Cardiac muscle cell (in vitro differentiated cells and primary cell): ENCODE data around the gene NUDT2. TPM values are rescaled to one million over a fixed set of nuclear protein-coding genes. Genes with fewer than 3 reads are reported as not detected.
"Not testable (repeated sequence)": the region's sequence is repeated elsewhere in the genome, so short reads cannot be mapped to it uniquely, and the experiment has no call there.

Experiments
- DNase-seq, 2 donors: peaks; one replicate each; pipeline versions ENCODE4 v3.0.0 to v3.0.0-alpha.2; 2010 to 2017; ENCODE audit warnings: low read depth in 1 of 2, low spot score in 1 of 2
- H3K27ac ChIP-seq: fragments of 200-600 bp; sonication (generic); 2 replicates; pipeline ENCODE4 v1.5.1; 2016
- H3K27me3 ChIP-seq: fragments of 200-600 bp; sonication (generic); 2 replicates; pipeline ENCODE4 v1.6.0; 2016; ENCODE audit warnings: control low read depth
- H3K36me3 ChIP-seq: fragments of 200-600 bp; sonication (generic); 2 replicates; pipeline ENCODE4 v1.5.1; 2016; ENCODE audit warnings: control low read depth
- H3K4me1 ChIP-seq: fragments of 200-600 bp; sonication (generic); 2 replicates; pipeline ENCODE4 v1.8.1; 2017; ENCODE audit warnings: low read depth, mild to moderate bottlenecking, mixed run types
- H3K4me3 ChIP-seq: fragments of 200-600 bp; sonication (generic); 2 replicates; pipeline ENCODE4 v1.5.1; 2016; ENCODE audit warnings: mild to moderate bottlenecking
- H3K9me3 ChIP-seq: fragments of 200-600 bp; sonication (generic); 2 replicates; pipeline ENCODE4 v1.5.1; 2017; ENCODE audit warnings: low read depth, mild to moderate bottlenecking, control low read depth
- CTCF ChIP-seq: IDR thresholded peaks from 2 replicates; pipeline ENCODE4 v1.5.1; 2012; ENCODE audit warnings: low read depth, mild to moderate bottlenecking, low read length
- polyA plus RNA-seq: library from polyadenylated mRNA; unstranded; fragments of >200 nt; fragmentation: Nextera tagmentation; extraction: Ambion mirVana; gene quantifications from 2 replicates; pipeline ENCODE4 v1.2.1, GENCODE V29; 2016
- total RNA-seq: library from RNA; depleted of rRNA; stranded (reverse); fragments of >200 nt; gene quantifications from 2 replicates; pipeline ENCODE4 v1.2.3, GENCODE V29; 2016

NUDT2 gene
- total and polyA plus RNA-seq, 2 experiments from 2014 or later, result 32.1 to 35.5 TPM

GRCh38 chr9:34292552-34292951, 36.8 kb upstream of the NUDT2 start:
- Histone ChIP-seq H3K4me1 (no peaks in the 10 kb centered on the region), H3K36me3 (no peaks in the 10 kb centered on the region), H3K27me3 (no peaks in the 10 kb centered on the region), H3K9me3 (no peaks in the 10 kb centered on the region), H3K27ac (no peak overlapping the region), H3K4me3 (no peak overlapping the region)
- no peak for TF ChIP-seq CTCF
- DNase-seq, result no peak

GRCh38 chr9:34301064-34301463, 28.3 kb upstream of the NUDT2 start:
- not testable (repeated sequence) for H3K4me1 ChIP-seq, DNase-seq, H3K27me3 ChIP-seq, H3K27ac ChIP-seq, H3K36me3 ChIP-seq, H3K9me3 ChIP-seq, H3K4me3 ChIP-seq

GRCh38 chr9:34308316-34308715, 21.1 kb upstream of the NUDT2 start:
- not testable (repeated sequence) for H3K27ac ChIP-seq, DNase-seq, H3K4me1 ChIP-seq

GRCh38 chr9:34310215-34310614, 19.2 kb upstream of the NUDT2 start:
- Histone ChIP-seq H3K27ac (no peak overlapping the region), H3K4me3 (no peak overlapping the region), H3K9me3 (no peaks in the 10 kb centered on the region), H3K36me3 (no peaks in the 10 kb centered on the region), H3K4me1 (no peaks in the 10 kb centered on the region), H3K27me3 (no peaks in the 10 kb centered on the region)
- TF ChIP-seq CTCF, result no peak
- DNase-seq, result no peak

More at GRCh38 chr9:34308316-34308715, 21.1 kb upstream of the NUDT2 start:
- not testable (repeated sequence) for H3K36me3 ChIP-seq, H3K9me3 ChIP-seq, H3K27me3 ChIP-seq, H3K4me3 ChIP-seq

- Histone ChIP-seq H3K27me3 (no peaks in the 10 kb centered on the region), H3K4me1 (no peaks in the 10 kb centered on the region), H3K36me3 (no peaks in the 10 kb centered on the region), H3K9me3 (no peaks in the 10 kb centered on the region), H3K27ac (no peak overlapping the region), H3K4me3 (no peak overlapping the region)
- no peak for DNase-seq
- no peak for TF ChIP-seq CTCF
Observed at GRCh38 chr9:34311499-34312185, 17.7 kb upstream of the NUDT2 start.

- TF ChIP-seq CTCF, result no peak
- H3K4me1 ChIP-seq, result no peaks in the 10 kb centered on the region
- no peaks in the 10 kb centered on the region for H3K27me3 ChIP-seq
- H3K9me3 ChIP-seq, result no peaks in the 10 kb centered on the region
- no peak overlapping the region for H3K27ac ChIP-seq
- H3K4me3 ChIP-seq, result no peak overlapping the region
- DNase-seq, result no peak
- no peaks in the 10 kb centered on the region for H3K36me3 ChIP-seq
Observed at GRCh38 chr9:34317436-34317835, 11.9 kb upstream of the NUDT2 start.
